ENCODE results near the gene MAU2. TPM values are rescaled to one million over a fixed set of nuclear protein-coding genes. Genes with fewer than 3 reads are reported as not detected.
A peak's percentile ranks its signal among the peaks of the same experiment; 100 is the strongest.

MAU2 gene
- total RNA-seq, 1 donor from 2014 or later: 70.8 TPM

GRCh38 chr19:19405971-19406877 lies 85.6 kb downstream of the MAU2 start:
- no peaks in the 10 kb centered on the region for H3K36me3 Mint-ChIP-seq (ENCODE audit: low read depth)
- H3K4me1 Mint-ChIP-seq: peaks cover 52% of the 10 kb centered on the region
- H3K27me3 Mint-ChIP-seq (ENCODE audit: low read depth): peaks cover 2% of the 10 kb centered on the region
- no peak for TF ChIP-seq CTCF (conservative IDR thresholded peaks at IDR 0.05)
- H3K9me3 Mint-ChIP-seq: no peaks in the 10 kb centered on the region
- peak overlapping the region; percentile 99 for H3K4me3 Mint-ChIP-seq
- H3K27ac Mint-ChIP-seq (ENCODE audit: unreplicated experiment): no peak overlapping the region
- DNase-seq (ENCODE audit: low read depth, low spot score): peak; percentile 51

- peaks cover 2% of the 10 kb centered on the region for H3K27me3 Mint-ChIP-seq (ENCODE audit: low read depth)
- H3K9me3 Mint-ChIP-seq: no peaks in the 10 kb centered on the region
- no peaks in the 10 kb centered on the region for H3K36me3 Mint-ChIP-seq (ENCODE audit: low read depth)
- peak overlapping the region; percentile 99 for H3K4me3 Mint-ChIP-seq
- H3K4me1 Mint-ChIP-seq: peaks cover 52% of the 10 kb centered on the region
- DNase-seq (ENCODE audit: low read depth, low spot score): no peak
- peak overlapping the region; percentile 69 for H3K27ac Mint-ChIP-seq (ENCODE audit: unreplicated experiment)
- no peak for TF ChIP-seq CTCF (conservative IDR thresholded peaks at IDR 0.05)
Measured at GRCh38 chr19:19406878-19407632, 86.4 kb downstream of the MAU2 start.

GRCh38 chr19:19407633-19407930 lies 87.0 kb downstream of the MAU2 start:
- TF ChIP-seq CTCF (conservative IDR thresholded peaks at IDR 0.05): no peak
- Mint-ChIP-seq H3K27ac (ENCODE audit: unreplicated experiment) (no peak overlapping the region), H3K4me3 (peak overlapping the region; percentile 99), H3K4me1 (peaks cover 52% of the 10 kb centered on the region), H3K9me3 (no peaks in the 10 kb centered on the region), H3K36me3 (ENCODE audit: low read depth) (no peaks in the 10 kb centered on the region), H3K27me3 (ENCODE audit: low read depth) (peaks cover 2% of the 10 kb centered on the region)
- no peak for DNase-seq (ENCODE audit: low read depth, low spot score)

Other genes starting within 250 kb of the MAU2 start
- gene TMEM161A, start 182.4 kb upstream of the MAU2 start, total RNA-seq: 42.8 and 44.8 TPM in 2 replicates
- gene MEF2B, start 150.6 kb upstream of the MAU2 start, total RNA-seq: 1.4 and 1.5 TPM in 2 replicates
- 23.6 and 28.0 TPM in 2 replicates for gene BORCS8, start 128.7 kb upstream of the MAU2 start, total RNA-seq
- 107 and 111 TPM in 2 replicates for gene RFXANK, start 128.6 kb upstream of the MAU2 start, total RNA-seq
- 17.6 and 18.6 TPM in 2 replicates for gene NR2C2AP, start 117.4 kb upstream of the MAU2 start, total RNA-seq
- gene NCAN, start 108.9 kb upstream of the MAU2 start, total RNA-seq: 12.3 and 13.8 TPM in 2 replicates
- gene TM6SF2, start 47.5 kb upstream of the MAU2 start, total RNA-seq: 5.5 and 5.7 TPM in 2 replicates
- gene SUGP1, start 320 bp upstream of the MAU2 start, total RNA-seq: 89.9 and 101 TPM in 2 replicates
- gene GATAD2A, start 84.8 kb downstream of the MAU2 start, total RNA-seq: 150 and 158 TPM in 2 replicates
- 2.7 and 2.9 TPM in 2 replicates for gene TSSK6, start 194.7 kb downstream of the MAU2 start, total RNA-seq
- 371 and 389 TPM in 2 replicates for gene NDUFA13, start 195.4 kb downstream of the MAU2 start, total RNA-seq
- gene YJEFN3, start 208.1 kb downstream of the MAU2 start, total RNA-seq: 15.0 and 18.1 TPM in 2 replicates
- 2.7 and 2.9 TPM in 2 replicates for gene CILP2, start 217.4 kb downstream of the MAU2 start, total RNA-seq